Lower lobe of right lung (tissue), 2 donors: ENCODE measurements around the gene PRRX1. TPM values are rescaled to one million over a fixed set of nuclear protein-coding genes. Genes with fewer than 3 reads are reported as not detected.

Experiments used
- ATAC-seq, 2 donors: fragments of 200-7000 bp; cut with Tn5 transposase; one replicate each; pipeline ENCODE4 v1.9.1; 2020 to 2022; ENCODE audit warnings: mild to moderate bottlenecking in 2 of 2, moderate library complexity in 2 of 2
- DNase-seq: peaks from one replicate; pipeline ENCODE4 v3.0.0-alpha.2; 2020
- H3K27ac ChIP-seq: fragments of 200-600 bp; one replicate; pipeline ENCODE4 v1.8.0; 2022
- H3K27me3 ChIP-seq: fragments of 200-600 bp; one replicate; pipeline ENCODE4 v1.8.0; 2022; ENCODE audit warnings: low read depth
- H3K36me3 ChIP-seq: fragments of 200-600 bp; one replicate; pipeline ENCODE4 v1.8.0; 2022; ENCODE audit warnings: mild to moderate bottlenecking
- H3K4me1 ChIP-seq: fragments of 200-600 bp; one replicate; pipeline ENCODE4 v1.8.0; 2022
- H3K4me3 ChIP-seq: fragments of 200-600 bp; one replicate; pipeline ENCODE4 v1.8.0; 2022; ENCODE audit warnings: mild to moderate bottlenecking
- H3K9me3 ChIP-seq: fragments of 200-600 bp; one replicate; pipeline ENCODE4 v1.8.0; 2022
- CTCF ChIP-seq: fragments of 200-600 bp; IDR thresholded peaks from one replicate; pipeline ENCODE4 v1.8.0; 2022; ENCODE audit warnings: antibody characterized with exemption, mild to moderate bottlenecking
- intact Hi-C: fragments of 100-400 bp; cut with DNase I; formaldehyde crosslinking; loops from one replicate; pipeline ENCODE4 v1.11.0; 2022
- total RNA-seq: library from RNA; stranded (reverse); fragmentation: NEBNext Ultra II Directional; extraction: Animal tissue kit (Norgen Biotek cat#: 25700); gene quantifications from one replicate; pipeline ENCODE4 v1.2.1, GENCODE V29; 2021
- donor health status: DM: no; HTN: yes; CAD: no; lungs with severe emphysema.

The PRRX1 gene
- total RNA-seq, 1 donor from 2014 or later = 30.1 TPM

- intact Hi-C loops = no loop called here
- TF ChIP-seq CTCF = no peak
Measured at GRCh38 chr1:170776252-170776651, 112.3 kb downstream of the PRRX1 start.

DNA sequence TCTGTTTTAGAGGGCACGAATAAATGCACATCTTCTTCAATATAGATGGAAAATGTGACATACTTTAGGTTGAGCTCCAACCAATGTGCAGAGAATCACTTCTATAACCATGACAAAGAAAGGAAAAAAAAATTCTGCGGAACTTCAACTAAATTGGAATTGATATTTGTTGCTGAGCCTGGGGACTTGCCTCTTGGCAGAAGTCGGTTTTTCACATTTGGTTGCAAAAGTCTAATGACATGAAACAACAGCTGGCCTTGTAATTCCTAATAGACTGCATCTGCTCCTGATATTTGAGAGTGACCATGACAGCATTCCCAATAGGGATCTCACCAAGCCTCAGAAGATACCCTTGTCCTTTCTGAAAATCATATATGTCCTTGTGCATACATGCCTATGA is 112.8 kb downstream of the PRRX1 start:
- no peak for TF ChIP-seq CTCF
- H3K27ac ChIP-seq = no peak overlapping the region
- no peaks in the 10 kb centered on the region for H3K36me3 ChIP-seq
- no peaks in the 10 kb centered on the region for H3K27me3 ChIP-seq
- no peaks in the 10 kb centered on the region for H3K9me3 ChIP-seq
- no peak overlapping the region for H3K4me3 ChIP-seq
- intact Hi-C loops = no loop called here
- DNase-seq (no peak), ATAC-seq (no peak)
- no peaks in the 10 kb centered on the region for H3K4me1 ChIP-seq

More at GRCh38 chr1:170776252-170776651, 112.3 kb downstream of the PRRX1 start:
- Histone ChIP-seq H3K9me3 (no peaks in the 10 kb centered on the region), H3K4me1 (no peaks in the 10 kb centered on the region), H3K27ac (no peak overlapping the region), H3K36me3 (no peaks in the 10 kb centered on the region), H3K4me3 (no peak overlapping the region), H3K27me3 (no peaks in the 10 kb centered on the region)
- no peak for DNase-seq
- no peak for ATAC-seq

Other genes with a start within 250 kb of the PRRX1 start
- 12.2 TPM for gene GORAB, start 132.0 kb upstream of the PRRX1 start, total RNA-seq